GM12872 (cell line): ENCODE results near the gene SLC44A3.

Source experiments
- TF ChIP-seq, protein P1 (sequence below): IDR thresholded peaks from 3 replicates; pipeline ENCODE4 v1.5.1; 2011; ENCODE audit warnings: low read depth, mild to moderate bottlenecking, low read length, moderate library complexity; ENCODE audit not compliant: insufficient read depth

SLC44A3 gene

DNA sequence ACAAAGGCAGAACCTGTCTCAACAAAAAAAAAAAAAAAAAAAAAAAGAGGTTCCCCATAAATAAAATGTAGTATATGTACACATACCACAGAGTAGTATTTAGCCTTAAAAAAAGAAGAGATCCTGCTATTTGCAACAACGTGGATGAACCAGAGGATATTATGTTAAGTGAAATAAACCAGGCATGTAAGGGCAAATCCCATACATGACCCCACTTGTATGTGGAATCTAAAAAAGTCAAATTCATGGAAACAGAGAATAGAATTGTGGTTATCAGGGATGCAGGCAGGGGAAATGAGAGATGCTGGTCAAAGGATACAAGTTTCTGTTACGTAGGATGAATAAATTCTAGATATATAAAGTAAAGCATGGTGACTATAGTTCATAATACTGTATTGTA, 16.7 kb downstream of the SLC44A3 start:
- TF ChIP-seq, protein P1, sequence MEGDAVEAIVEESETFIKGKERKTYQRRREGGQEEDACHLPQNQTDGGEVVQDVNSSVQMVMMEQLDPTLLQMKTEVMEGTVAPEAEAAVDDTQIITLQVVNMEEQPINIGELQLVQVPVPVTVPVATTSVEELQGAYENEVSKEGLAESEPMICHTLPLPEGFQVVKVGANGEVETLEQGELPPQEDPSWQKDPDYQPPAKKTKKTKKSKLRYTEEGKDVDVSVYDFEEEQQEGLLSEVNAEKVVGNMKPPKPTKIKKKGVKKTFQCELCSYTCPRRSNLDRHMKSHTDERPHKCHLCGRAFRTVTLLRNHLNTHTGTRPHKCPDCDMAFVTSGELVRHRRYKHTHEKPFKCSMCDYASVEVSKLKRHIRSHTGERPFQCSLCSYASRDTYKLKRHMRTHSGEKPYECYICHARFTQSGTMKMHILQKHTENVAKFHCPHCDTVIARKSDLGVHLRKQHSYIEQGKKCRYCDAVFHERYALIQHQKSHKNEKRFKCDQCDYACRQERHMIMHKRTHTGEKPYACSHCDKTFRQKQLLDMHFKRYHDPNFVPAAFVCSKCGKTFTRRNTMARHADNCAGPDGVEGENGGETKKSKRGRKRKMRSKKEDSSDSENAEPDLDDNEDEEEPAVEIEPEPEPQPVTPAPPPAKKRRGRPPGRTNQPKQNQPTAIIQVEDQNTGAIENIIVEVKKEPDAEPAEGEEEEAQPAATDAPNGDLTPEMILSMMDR = no peak

DNA sequence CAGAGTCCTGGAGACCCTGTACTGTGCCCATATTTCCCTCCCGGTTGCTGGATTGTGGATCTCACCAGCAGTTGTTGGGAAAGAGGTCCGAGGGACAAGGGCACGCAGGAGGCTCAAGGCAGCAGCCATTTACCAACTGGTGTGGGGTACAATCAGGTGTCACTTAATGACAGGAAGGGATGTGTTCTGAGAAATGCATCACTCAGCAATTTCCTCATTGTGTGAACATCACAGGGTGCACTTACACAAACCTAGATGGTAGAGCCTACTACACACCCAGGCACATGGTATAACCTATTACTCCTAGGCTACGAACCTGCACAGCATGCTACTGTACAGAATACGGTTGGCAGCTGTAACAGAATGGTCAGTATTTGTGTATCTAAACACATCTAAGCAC, 20.7 kb downstream of the SLC44A3 start:
- TF ChIP-seq, protein P1 = no peak

- TF ChIP-seq, protein P1 = no peak
Observed at GRCh38 chr1:94843430-94843829, 23.3 kb downstream of the SLC44A3 start.

DNA sequence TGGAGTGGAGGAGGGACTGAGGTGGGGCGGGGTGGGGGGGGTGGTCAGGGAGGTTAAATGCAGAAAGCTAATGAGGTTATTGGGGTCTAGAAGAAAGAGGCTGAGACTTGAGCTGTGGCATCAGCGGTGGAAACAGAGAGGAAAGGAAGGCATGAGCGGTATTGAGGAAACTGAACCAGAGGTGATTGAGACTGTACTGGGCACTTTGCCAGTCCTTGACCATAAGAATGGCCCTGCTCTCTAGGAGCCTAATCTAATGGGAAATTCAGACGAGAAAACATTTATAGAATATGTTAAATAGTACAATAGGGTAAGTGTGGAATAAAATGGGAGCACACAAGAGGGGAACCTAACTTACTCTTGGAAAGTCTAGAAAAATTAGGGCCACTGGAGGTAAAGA, 23.7 kb downstream of the SLC44A3 start:
- TF ChIP-seq, protein P1 = no peak

DNA sequence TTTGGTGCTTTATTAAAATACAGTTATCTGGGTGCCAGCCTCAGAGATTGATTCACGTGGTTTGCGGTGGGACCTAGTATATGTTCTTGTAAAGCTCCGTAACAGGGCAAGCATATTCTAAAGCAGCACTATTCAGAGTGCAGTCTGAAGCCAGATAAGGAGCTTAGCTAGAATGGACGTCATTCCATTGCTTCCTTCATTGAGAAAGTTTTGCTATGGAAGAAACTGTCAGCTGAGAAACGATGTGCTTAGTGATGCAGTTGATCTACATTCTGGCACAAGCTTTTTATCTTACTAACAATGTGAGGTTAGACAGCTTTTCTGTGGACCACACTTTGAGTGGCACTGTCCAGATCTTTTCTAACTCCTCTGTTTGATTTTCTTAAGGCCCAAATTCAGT, 26.2 kb downstream of the SLC44A3 start:
- TF ChIP-seq, protein P1 = no peak

GRCh38 chr1:94851571-94851970, 31.4 kb downstream of the SLC44A3 start:
- TF ChIP-seq, protein P1 = no peak

GRCh38 chr1:94852788-94853187, 32.6 kb downstream of the SLC44A3 start:
- TF ChIP-seq, protein P1 = no peak
